ENCODE data around the gene UBR4. TPM values are rescaled to one million over a fixed set of nuclear protein-coding genes. Genes with fewer than 3 reads are reported as not detected.

Gene UBR4
- total RNA-seq, 4 donors from 2014 or later, result 193 to 292 (median 229) TPM

DNA sequence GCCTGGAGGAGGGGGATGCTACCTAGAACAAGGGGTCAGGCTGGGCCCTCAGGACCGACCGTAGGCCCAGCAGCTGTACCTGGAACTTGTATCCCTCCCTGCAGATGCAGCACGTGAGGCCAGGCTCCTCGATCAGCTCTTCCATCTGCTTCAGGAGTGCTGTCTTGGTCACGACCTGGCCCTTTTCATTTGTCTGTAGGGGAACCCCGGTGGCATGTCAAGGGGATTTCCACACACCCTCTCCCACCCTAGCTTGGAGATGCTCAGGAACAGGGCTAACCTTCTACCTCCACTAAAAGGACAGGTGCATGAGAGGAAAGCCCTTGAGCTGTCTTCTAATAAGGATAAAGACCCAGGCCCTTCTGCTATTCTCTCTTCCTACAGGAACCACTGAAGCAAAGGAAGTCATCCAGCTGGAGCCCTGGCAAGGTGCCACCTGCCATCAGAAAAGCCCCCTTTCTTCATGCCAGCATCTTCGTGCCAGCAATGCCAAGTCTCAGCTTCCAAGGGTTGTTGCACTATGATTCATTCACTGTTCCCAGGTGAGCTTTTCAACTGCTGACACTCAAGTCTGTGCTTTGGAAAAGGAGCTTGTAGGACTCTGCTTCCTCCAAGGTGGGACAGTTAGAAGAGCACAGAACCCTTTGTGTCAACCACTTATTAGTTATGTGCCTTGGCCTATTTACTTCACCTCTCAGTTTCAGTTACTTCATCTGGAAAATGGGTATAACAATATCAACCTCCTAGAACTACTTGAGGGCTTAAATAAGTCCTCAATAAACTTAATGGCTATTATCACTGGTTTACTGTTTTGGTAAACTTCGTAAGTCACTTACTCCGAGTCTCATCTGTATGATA, 122.1 kb downstream of the UBR4 start:
- no peaks in the 10 kb centered on the region for H3K4me1 ChIP-seq
- peaks cover 0 to 98% (median 3%) of the 10 kb centered on the region in 3 donors for H3K36me3 ChIP-seq

DNA sequence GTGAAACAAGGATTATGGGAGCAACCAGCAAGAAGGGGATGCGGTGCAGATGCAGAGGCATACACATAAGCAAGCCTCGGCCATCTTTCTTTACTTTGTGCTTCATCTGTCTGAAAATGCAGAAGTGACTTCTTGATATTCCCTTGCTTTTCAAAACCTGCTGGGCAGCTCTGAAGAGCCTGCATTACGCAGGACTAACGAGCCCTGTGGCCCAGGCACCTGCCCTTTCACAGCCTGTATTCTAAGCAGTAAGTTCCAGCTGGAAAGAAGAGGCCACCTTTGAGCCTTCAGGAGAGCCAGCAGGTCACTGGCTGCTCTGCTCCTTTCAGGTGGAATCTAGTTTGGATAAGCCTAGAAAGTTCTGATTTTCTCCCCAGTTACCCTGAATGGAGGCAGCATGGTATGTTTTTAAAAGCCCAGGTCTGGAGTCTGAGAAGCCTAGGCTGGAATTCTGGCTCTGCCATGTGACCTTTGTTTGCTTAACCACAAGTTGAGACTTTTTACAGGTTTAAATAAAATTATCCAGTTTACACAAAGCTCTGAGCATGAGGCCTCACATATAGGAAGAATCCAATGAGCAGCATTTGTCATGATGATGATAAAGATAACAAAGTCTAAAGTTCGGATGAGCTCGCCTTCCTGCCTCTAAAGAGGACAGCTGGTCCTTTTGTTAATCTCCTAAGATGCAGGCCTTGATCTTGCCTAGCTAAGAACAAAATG, 122.9 kb downstream of the UBR4 start:
- Histone ChIP-seq H3K36me3 (peaks cover 0 to 98% (median 3%) of the 10 kb centered on the region in 3 donors), H3K27me3 (no peaks in the 10 kb centered on the region), H3K9me3 (no peaks in the 10 kb centered on the region), H3K27ac (peak overlapping the region in 1 of 4 donors; percentile 28), H3K4me1 (no peaks in the 10 kb centered on the region), H3K4me3 (no peak overlapping the region)
- DNase-seq, result no peak
- TF ChIP-seq, protein P1, sequence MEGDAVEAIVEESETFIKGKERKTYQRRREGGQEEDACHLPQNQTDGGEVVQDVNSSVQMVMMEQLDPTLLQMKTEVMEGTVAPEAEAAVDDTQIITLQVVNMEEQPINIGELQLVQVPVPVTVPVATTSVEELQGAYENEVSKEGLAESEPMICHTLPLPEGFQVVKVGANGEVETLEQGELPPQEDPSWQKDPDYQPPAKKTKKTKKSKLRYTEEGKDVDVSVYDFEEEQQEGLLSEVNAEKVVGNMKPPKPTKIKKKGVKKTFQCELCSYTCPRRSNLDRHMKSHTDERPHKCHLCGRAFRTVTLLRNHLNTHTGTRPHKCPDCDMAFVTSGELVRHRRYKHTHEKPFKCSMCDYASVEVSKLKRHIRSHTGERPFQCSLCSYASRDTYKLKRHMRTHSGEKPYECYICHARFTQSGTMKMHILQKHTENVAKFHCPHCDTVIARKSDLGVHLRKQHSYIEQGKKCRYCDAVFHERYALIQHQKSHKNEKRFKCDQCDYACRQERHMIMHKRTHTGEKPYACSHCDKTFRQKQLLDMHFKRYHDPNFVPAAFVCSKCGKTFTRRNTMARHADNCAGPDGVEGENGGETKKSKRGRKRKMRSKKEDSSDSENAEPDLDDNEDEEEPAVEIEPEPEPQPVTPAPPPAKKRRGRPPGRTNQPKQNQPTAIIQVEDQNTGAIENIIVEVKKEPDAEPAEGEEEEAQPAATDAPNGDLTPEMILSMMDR (IDR thresholded peaks at IDR 0.05), result no peak
- TF ChIP-seq POLR2A (IDR thresholded peaks at IDR 0.05), result no peak

More for the DNA sequence above, 122.1 kb downstream of the UBR4 start:
- no peak for TF ChIP-seq POLR2A (IDR thresholded peaks at IDR 0.05)
- TF ChIP-seq, protein P1 (IDR thresholded peaks at IDR 0.05), result no peak
- peak overlapping the region in 1 of 4 donors; percentile 28 for H3K27ac ChIP-seq
- H3K4me3 ChIP-seq, result no peak overlapping the region
- no peaks in the 10 kb centered on the region for H3K9me3 ChIP-seq
- no peak for DNase-seq
- no peaks in the 10 kb centered on the region for H3K27me3 ChIP-seq

DNA sequence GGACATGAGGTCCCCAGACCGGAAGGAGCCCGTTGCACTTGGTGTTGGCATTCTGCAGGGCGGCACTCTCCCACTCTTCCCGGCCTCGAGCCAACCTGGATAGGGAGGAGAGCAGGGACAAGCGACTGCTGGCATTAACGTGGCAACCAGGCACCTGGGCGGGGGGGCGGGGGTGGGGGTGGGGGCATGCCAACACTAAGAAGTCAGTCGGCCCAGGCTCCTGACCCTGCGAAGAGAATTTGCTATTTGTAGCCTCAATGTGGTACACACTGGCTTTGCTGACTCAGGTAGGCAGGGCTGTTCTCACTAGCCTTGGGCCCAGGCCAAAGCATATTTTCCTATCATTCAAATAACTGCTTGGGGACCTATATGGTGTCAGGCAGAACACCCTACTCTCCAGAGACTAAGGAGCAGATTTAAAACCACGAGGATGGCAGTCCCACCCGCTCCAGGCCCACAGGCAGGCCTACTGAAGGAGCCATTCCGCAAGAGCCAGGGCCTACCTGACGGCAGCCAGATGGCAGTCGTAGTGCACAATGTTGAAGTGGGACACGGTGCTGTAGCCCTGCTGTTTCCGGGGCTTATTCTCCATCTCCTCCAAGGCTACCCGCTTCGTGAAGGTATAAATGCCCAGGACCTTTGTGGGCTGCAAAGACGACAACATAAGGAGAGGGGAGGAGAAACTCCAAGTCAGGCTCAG, 123.7 kb downstream of the UBR4 start:
- no peak for DNase-seq
- Histone ChIP-seq H3K27me3 (no peaks in the 10 kb centered on the region), H3K36me3 (peaks cover 0 to 98% (median 3%) of the 10 kb centered on the region in 3 donors), H3K4me3 (no peak overlapping the region), H3K9me3 (no peaks in the 10 kb centered on the region), H3K27ac (no peak overlapping the region), H3K4me1 (peaks cover 0 to 6% (median 0%) of the 10 kb centered on the region in 4 donors)
- TF ChIP-seq, protein P1 (IDR thresholded peaks at IDR 0.05), result no peak
- no peak for TF ChIP-seq POLR2A (IDR thresholded peaks at IDR 0.05)

DNA sequence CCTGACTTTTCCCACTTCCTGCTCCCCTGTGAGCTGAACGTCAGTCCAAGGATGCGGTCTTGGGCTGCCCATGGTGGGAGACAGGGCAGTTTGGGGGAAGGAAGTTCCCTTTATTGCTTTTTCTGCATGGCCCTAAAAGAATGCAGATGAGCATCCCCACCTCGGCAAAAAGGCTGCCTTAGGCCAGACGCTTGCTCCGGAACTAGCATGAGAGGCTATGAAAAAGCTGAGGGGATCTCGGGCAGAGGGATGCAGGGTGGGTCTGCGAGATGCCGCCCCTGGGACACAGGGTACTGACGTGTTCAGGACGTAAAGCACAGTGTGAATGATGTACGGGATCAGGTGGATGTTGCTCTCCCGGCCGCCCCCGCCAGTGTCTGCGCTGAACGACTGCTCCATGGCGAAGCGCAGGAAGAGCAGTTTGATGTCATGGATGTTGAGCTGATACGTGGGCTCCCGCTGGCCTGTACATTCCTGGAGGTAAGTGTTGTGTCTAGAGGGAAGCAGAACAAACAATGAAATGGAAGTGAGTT, 125.8 kb downstream of the UBR4 start:
- DNase-seq, result no peak
- peaks cover 0 to 98% (median 3%) of the 10 kb centered on the region in 3 donors for H3K36me3 ChIP-seq
- peaks cover 0 to 25% (median 0%) of the 10 kb centered on the region in 4 donors for H3K4me1 ChIP-seq
- H3K9me3 ChIP-seq, result no peaks in the 10 kb centered on the region
- no peak overlapping the region for H3K27ac ChIP-seq
- H3K4me3 ChIP-seq, result no peak overlapping the region
- no peak for TF ChIP-seq POLR2A (IDR thresholded peaks at IDR 0.05)
- no peaks in the 10 kb centered on the region for H3K27me3 ChIP-seq

DNA sequence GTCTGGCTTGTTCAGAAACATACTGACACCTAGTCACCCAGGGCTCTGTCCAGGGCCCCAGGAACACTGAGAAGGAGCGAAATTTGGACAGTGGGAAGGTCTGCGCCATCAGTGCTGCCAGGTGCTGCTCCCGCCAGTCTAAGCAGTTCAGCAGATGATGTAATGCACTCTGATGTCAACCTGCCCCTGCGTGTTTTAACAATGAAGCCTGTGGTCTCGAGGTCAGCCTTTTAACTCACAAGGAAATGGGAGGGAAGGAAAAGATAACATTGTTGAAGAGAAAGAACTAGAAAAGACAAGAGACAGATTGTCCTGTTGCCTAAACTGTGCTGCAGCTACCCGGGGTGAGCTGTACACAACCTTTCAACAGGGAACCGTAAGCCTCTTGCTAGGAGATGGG, 127.0 kb downstream of the UBR4 start:
- H3K27ac ChIP-seq, result no peak overlapping the region

More for the DNA sequence above, 127.0 kb downstream of the UBR4 start:
- no peak overlapping the region for H3K4me3 ChIP-seq
- H3K4me1 ChIP-seq, result peaks cover 0 to 28% (median 0%) of the 10 kb centered on the region in 4 donors
- peak in 1 of 3 donors; percentile 33 for DNase-seq
- no peaks in the 10 kb centered on the region for H3K9me3 ChIP-seq
- H3K27me3 ChIP-seq, result no peaks in the 10 kb centered on the region
- H3K36me3 ChIP-seq, result peaks cover 0 to 97% (median 3%) of the 10 kb centered on the region in 3 donors
- TF ChIP-seq, protein P1 (IDR thresholded peaks at IDR 0.05), result no peak
- TF ChIP-seq POLR2A (IDR thresholded peaks at IDR 0.05), result no peak

Measured in Peyer's patch (tissue), 4 donors.